Renal cortex interstitium (tissue), 11 donors: ENCODE results near the gene SLC22A25. TPM values are rescaled to one million over a fixed set of nuclear protein-coding genes. Genes with fewer than 3 reads are reported as not detected.
"Not testable (repeated sequence)": the region's sequence is repeated elsewhere in the genome, so short reads cannot be mapped to it uniquely, and the experiment has no call there.

Experiments used
- DNase-seq, 11 donors: peaks; one replicate each; pipeline ENCODE4 v3.0.0-alpha.2; 2013; ENCODE audit warnings: low read depth in 9 of 11, low spot score in 4 of 11; ENCODE audit errors: extremely low read depth in 1 of 11
- polyA plus RNA-seq, 3 donors: library from polyadenylated mRNA; unstranded; fragments of 120-200 nt; gene quantifications; one replicate each; pipeline ENCODE4 v1.2.1, GENCODE V29; 2013; ENCODE audit not compliant: insufficient read length in 3 of 3

Gene SLC22A25
- polyA plus RNA-seq, 3 donors: not detected

- DNase-seq: no peak
These were observed 4.1 kb downstream of the SLC22A25 start for GRCh38 chr11:63239254-63239653.

GRCh38 chr11:63237413-63237812, 6.0 kb downstream of the SLC22A25 start:
- DNase-seq: no peak

DNA sequence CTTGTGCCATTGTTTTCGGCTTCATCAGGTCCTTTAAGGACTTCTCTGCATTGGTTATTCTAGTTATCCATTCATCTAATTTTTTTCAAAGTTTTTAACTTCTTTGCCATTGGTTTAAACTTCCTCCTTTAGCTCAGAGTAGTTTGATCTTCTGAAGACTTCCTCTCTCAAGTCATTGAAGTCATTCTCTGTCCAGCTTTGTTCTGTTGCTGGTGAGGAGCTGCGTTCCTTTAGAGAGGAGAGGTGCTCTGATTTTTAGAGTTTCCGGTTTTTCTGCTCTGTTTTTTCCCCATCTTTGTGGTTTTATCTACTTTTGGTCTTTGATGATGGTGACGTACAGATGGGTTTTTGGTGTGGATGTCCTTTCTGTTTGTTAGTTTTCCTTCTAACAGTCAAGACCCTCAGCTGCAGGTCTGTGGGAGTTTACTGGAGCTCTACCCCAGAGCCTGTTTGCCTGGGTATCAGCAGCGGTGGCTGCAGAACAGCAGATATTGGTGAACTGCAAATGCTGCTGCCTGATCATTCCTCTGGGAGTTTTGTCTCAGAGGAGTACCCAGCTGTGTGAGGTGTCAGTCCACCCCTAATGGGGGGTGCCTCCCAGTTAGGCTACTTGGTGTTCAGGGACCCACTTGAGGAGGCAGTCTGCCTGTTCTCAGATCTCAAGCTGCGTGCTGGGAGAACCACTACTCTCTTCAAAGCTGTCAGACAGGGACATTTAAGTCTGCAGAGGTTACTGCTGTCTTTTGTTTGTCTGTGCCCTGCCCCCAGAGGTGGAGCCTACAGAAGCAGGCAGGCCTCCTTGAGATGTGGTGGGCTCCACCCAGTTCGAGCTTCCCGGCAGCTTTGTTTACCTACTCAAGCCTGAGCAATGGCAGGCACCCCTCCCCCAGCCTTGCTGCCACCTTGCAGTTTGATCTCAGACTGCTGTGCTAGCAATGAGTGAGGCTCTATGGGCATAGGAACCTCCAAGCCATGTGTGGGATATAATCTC, 7.6 kb downstream of the SLC22A25 start:
- DNase-seq: not testable (repeated sequence)

GRCh38 chr11:63229815-63230214, 13.6 kb downstream of the SLC22A25 start:
- DNase-seq: no peak

DNA sequence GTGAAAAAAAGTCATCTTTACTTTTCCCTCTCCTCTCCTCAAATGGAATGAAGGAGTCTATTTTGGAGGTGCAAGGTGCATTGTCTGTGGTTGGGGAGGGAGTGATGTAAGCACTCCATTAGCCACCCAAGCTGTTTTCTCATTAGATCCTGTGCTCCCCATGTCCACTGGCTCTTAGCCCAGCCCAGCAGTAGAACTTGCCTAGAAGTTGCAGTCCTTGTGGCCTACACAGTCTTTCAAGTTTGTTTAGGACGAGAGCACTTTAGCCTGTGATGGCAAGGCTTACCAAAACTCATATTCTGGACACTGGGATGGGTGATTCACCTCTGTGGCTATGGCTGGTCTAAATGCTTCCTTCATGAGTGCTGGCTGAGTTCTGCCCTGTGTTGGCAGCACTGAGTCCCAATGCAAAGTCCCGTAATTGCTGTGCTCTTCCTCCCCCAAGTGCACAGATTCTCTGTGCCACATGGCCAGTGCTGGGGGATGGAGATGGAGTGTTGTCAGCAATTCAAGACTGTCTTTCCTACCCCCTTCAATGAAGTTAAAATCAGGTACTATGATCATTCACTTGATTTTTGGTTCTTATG, 15.8 kb downstream of the SLC22A25 start:
- DNase-seq: no peak

- no peak for DNase-seq
These were observed 16.8 kb downstream of the SLC22A25 start for GRCh38 chr11:63226488-63227114.

DNA sequence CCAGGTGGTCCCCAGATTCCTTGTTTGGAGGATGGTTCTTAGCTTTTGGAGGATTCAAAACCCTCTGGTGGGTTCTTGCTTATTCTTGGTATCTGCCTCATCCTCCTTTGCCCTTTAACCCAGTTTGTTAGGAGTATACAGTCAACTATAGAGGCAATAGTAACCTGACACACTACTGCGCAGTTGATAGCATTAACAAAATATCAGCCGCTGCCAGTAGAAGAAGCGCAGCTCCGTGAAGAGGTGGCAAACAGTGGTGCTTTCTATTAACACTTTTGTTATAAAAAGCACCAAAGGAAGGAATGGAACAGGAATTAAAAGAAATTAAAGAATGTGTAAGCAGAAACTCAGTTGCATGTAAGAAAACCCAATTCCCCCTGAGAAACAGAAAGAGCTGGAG, 29.3 kb downstream of the SLC22A25 start:
- DNase-seq: no peak

DNA sequence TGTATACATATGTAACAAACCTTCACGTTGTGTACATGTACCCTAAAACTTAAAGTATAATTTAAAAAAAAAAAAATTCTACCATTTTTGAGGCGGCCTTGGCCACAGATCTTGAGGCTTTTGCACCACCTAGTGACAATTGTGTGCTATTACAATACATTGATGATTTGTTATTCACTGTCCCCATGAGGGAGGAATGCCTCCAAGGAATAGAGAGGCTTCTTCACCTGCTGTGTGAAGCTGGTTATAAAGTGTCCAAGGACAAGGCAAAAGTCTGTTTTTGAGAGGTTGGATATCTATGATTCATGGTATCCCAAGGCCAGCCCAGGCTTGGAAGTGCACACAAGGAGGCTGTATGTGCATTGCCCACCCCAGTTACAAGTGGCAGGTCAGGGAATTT, 30.7 kb downstream of the SLC22A25 start:
- DNase-seq: peak in 1 of 11 donors; percentile 11

- DNase-seq: no peak
These were observed 33.3 kb downstream of the SLC22A25 start for GRCh38 chr11:63210111-63210510.

Other genes starting within 250 kb of the SLC22A25 start
- gene SLC22A8, start 227.8 kb downstream of the SLC22A25 start, polyA plus RNA-seq: 10 to 100 TPM; 40.9 to 54.6 (median 53.9) TPM
- under 1 TPM; 0.52 to 0.79 (median 0.76) TPM for gene SLC22A24, start 99.4 kb downstream of the SLC22A25 start, polyA plus RNA-seq
- not detected for gene SLC22A9, start 126.2 kb upstream of the SLC22A25 start, polyA plus RNA-seq
- under 1 TPM; 0.64 to 0.73 (median 0.70) TPM for gene PLAAT5, start 247.6 kb upstream of the SLC22A25 start, polyA plus RNA-seq